Esophagus squamous epithelium (tissue), 4 donors: Measurements from ENCODE around the gene SPATA31D4.
"Not testable (repeated sequence)": the region's sequence is repeated elsewhere in the genome, so short reads cannot be mapped to it uniquely, and the experiment has no call there.

Experiments
- POLR2A ChIP-seq, 4 donors: fragments of 450-650 bp; IDR thresholded peaks; one replicate each; pipeline ENCODE4 v1.6.1; 2017; ENCODE audit warnings: antibody characterized with exemption in 4 of 4, mild to moderate bottlenecking in 4 of 4, moderate library complexity in 3 of 4
- TF ChIP-seq, protein P1 (sequence below), 6 experiments: fragments of 450-650 bp in 4 of 6; fragments of 200-600 bp in 2 of 6; sonication (generic) in 2 of 6; IDR thresholded peaks; one replicate each; pipeline ENCODE4 v1.5.1; 2016 to 2019; ENCODE audit warnings: antibody characterized with exemption in 6 of 6, mild to moderate bottlenecking in 4 of 6, moderate library complexity in 4 of 6

DNA sequence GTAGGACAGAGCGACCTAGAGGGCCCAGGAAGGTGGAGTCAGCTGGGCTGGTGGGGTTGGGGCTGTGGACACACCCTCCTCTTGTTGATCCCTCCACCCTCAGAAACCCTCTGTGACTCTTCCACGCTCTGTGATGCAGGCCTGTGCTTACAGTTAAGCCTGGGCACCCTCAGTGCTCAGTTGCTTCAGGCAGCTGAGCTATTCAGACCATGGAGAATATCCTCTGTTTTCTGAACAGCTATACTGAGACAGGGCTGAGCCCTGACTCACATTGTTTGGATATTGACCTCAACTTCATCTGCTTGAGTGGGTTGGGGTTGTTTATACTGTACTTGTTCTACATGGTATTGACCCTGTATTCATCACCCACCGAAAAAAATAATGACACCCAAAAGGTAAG lies at the start of gene SPATA31D4:
- TF ChIP-seq, protein P1, sequence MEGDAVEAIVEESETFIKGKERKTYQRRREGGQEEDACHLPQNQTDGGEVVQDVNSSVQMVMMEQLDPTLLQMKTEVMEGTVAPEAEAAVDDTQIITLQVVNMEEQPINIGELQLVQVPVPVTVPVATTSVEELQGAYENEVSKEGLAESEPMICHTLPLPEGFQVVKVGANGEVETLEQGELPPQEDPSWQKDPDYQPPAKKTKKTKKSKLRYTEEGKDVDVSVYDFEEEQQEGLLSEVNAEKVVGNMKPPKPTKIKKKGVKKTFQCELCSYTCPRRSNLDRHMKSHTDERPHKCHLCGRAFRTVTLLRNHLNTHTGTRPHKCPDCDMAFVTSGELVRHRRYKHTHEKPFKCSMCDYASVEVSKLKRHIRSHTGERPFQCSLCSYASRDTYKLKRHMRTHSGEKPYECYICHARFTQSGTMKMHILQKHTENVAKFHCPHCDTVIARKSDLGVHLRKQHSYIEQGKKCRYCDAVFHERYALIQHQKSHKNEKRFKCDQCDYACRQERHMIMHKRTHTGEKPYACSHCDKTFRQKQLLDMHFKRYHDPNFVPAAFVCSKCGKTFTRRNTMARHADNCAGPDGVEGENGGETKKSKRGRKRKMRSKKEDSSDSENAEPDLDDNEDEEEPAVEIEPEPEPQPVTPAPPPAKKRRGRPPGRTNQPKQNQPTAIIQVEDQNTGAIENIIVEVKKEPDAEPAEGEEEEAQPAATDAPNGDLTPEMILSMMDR (IDR thresholded peaks at IDR 0.05), result not testable (repeated sequence)
- not testable (repeated sequence) for TF ChIP-seq POLR2A (IDR thresholded peaks at IDR 0.05)
